Measurements from ENCODE around the gene SH3BGRL2. TPM values are rescaled to one million over a fixed set of nuclear protein-coding genes. Genes with fewer than 3 reads are reported as not detected.

SH3BGRL2 gene
- total RNA-seq, 1 experiment from 2014 or later = 7.1 TPM

- POLR2A ChIA-PET = interaction anchor here (1.3 kb wide), 1 partner anchor 8 kb away, joined by 3 read pairs; the partner anchor contains the start of gene SH3BGRL2
- no peaks in the 10 kb centered on the region for H3K4me1 Mint-ChIP-seq (ENCODE audit: insufficient read depth, unreplicated experiment)
- CTCF ChIA-PET = interaction anchor here (1.1 kb wide), 1 partner anchor 52 kb away, joined by 4 read pairs; no protein-coding TSS in a partner anchor
- H3K4me3 Mint-ChIP-seq (ENCODE audit: unreplicated experiment) = no peak overlapping the region
- no peaks in the 10 kb centered on the region for H3K36me3 Mint-ChIP-seq (ENCODE audit: insufficient read depth, unreplicated experiment)
- DNase-seq (ENCODE audit: unreplicated experiment) = no peak
- intact Hi-C loops (cut with micrococcal nuclease) = no loop called here
- no TSS peak for BruUV-seq (replicated peaks)
- no peak for TF ChIP-seq CTCF (IDR thresholded peaks at IDR 0.05; ENCODE audit: unreplicated experiment)
- H3K9me3 Mint-ChIP-seq (ENCODE audit: unreplicated experiment) = no peaks in the 10 kb centered on the region
- H3K27ac Mint-ChIP-seq (ENCODE audit: low read depth, unreplicated experiment) = no peak overlapping the region
- H3K27me3 Mint-ChIP-seq (ENCODE audit: insufficient read depth, unreplicated experiment) = no peaks in the 10 kb centered on the region
Observed at GRCh38 chr6:79622364-79622763, 8.8 kb upstream of the SH3BGRL2 start.

GRCh38 chr6:79623106-79623505, 8.0 kb upstream of the SH3BGRL2 start:
- Mint-ChIP-seq H3K36me3 (ENCODE audit: insufficient read depth, unreplicated experiment) (no peaks in the 10 kb centered on the region), H3K4me3 (ENCODE audit: unreplicated experiment) (no peak overlapping the region), H3K4me1 (ENCODE audit: insufficient read depth, unreplicated experiment) (no peaks in the 10 kb centered on the region), H3K27ac (ENCODE audit: low read depth, unreplicated experiment) (no peak overlapping the region), H3K9me3 (ENCODE audit: unreplicated experiment) (no peaks in the 10 kb centered on the region), H3K27me3 (ENCODE audit: insufficient read depth, unreplicated experiment) (no peaks in the 10 kb centered on the region)
- BruUV-seq (replicated peaks) = no TSS peak
- intact Hi-C loops (cut with micrococcal nuclease) = no loop called here
- no peak for TF ChIP-seq CTCF (IDR thresholded peaks at IDR 0.05; ENCODE audit: unreplicated experiment)
- CTCF ChIA-PET = interaction anchor here (0.7 to 1.1 kb wide), 2 partner anchors 13 to 53 kb away, joined by 4 to 5 read pairs; no protein-coding TSS in a partner anchor
- no peak for DNase-seq (ENCODE audit: unreplicated experiment)
- POLR2A ChIA-PET = no interaction called here

GRCh38 chr6:79625746-79626145, 5.4 kb upstream of the SH3BGRL2 start:
- intact Hi-C loops (cut with micrococcal nuclease) = no loop called here
- no TSS peak for BruUV-seq (replicated peaks)
- POLR2A ChIA-PET = interaction anchor here (0.6 kb wide), 1 partner anchor 402 kb away, joined by 3 read pairs; no protein-coding TSS in a partner anchor
- Mint-ChIP-seq H3K9me3 (ENCODE audit: unreplicated experiment) (no peaks in the 10 kb centered on the region), H3K4me1 (ENCODE audit: insufficient read depth, unreplicated experiment) (peaks cover 2% of the 10 kb centered on the region), H3K27ac (ENCODE audit: low read depth, unreplicated experiment) (no peak overlapping the region), H3K27me3 (ENCODE audit: insufficient read depth, unreplicated experiment) (no peaks in the 10 kb centered on the region), H3K4me3 (ENCODE audit: unreplicated experiment) (no peak overlapping the region), H3K36me3 (ENCODE audit: insufficient read depth, unreplicated experiment) (no peaks in the 10 kb centered on the region)
- no peak for DNase-seq (ENCODE audit: unreplicated experiment)
- CTCF ChIA-PET = interaction anchor here (0.7 to 1.7 kb wide), 2 partner anchors 46 to 321 kb away, joined by 3 to 4 read pairs; no protein-coding TSS in a partner anchor
- no peak for TF ChIP-seq CTCF (IDR thresholded peaks at IDR 0.05; ENCODE audit: unreplicated experiment)

- H3K36me3 Mint-ChIP-seq (ENCODE audit: insufficient read depth, unreplicated experiment) = no peaks in the 10 kb centered on the region
- H3K27me3 Mint-ChIP-seq (ENCODE audit: insufficient read depth, unreplicated experiment) = no peaks in the 10 kb centered on the region
- intact Hi-C loops (cut with micrococcal nuclease) = no loop called here
- no peak for DNase-seq (ENCODE audit: unreplicated experiment)
- no peak overlapping the region for H3K27ac Mint-ChIP-seq (ENCODE audit: low read depth, unreplicated experiment)
- no peak for TF ChIP-seq CTCF (IDR thresholded peaks at IDR 0.05; ENCODE audit: unreplicated experiment)
- peaks cover 9% of the 10 kb centered on the region for H3K4me1 Mint-ChIP-seq (ENCODE audit: insufficient read depth, unreplicated experiment)
- ChIA-PET CTCF (interaction anchor here (0.6 kb wide), 1 partner anchor 184 kb away, joined by 3 read pairs; no protein-coding TSS in a partner anchor), POLR2A (no interaction called here)
- no peak overlapping the region for H3K4me3 Mint-ChIP-seq (ENCODE audit: unreplicated experiment)
- BruUV-seq (replicated peaks) = no TSS peak
- H3K9me3 Mint-ChIP-seq (ENCODE audit: unreplicated experiment) = no peaks in the 10 kb centered on the region
Observed at GRCh38 chr6:79626811-79627210, 4.3 kb upstream of the SH3BGRL2 start.

Measured in MCF 10A (cell line).